Measurements from ENCODE around the gene DNAH17.
A peak's percentile ranks its signal among the peaks of the same experiment; 100 is the strongest.

The DNAH17 gene

GRCh38 chr17:78428836-78429617, 148.2 kb downstream of the DNAH17 start:
- no peak for DNase-seq (ENCODE audit: low spot score)

GRCh38 chr17:78428025-78428575, 149.1 kb downstream of the DNAH17 start:
- DNase-seq (ENCODE audit: low spot score), result no peak

- DNase-seq (ENCODE audit: low spot score), result no peak
Measured at GRCh38 chr17:78427140-78427539, 150.1 kb downstream of the DNAH17 start.

- DNase-seq (ENCODE audit: low spot score), result no peak
Measured at GRCh38 chr17:78426293-78426879, 150.8 kb downstream of the DNAH17 start.

GRCh38 chr17:78425429-78425828, 151.8 kb downstream of the DNAH17 start:
- no peak for DNase-seq (ENCODE audit: low spot score)

GRCh38 chr17:78423961-78424675, 153.1 kb downstream of the DNAH17 start:
- no peak for DNase-seq (ENCODE audit: low spot score)

- DNase-seq (ENCODE audit: low spot score), result no peak
Measured at GRCh38 chr17:78422872-78423588, 154.2 kb downstream of the DNAH17 start.

GRCh38 chr17:78422267-78422605, 155.0 kb downstream of the DNAH17 start:
- DNase-seq (ENCODE audit: low spot score), result no peak

- DNase-seq (ENCODE audit: low spot score), result peak; percentile 76
Measured at GRCh38 chr17:78421534-78422266, 155.5 kb downstream of the DNAH17 start.

GRCh38 chr17:78421084-78421533, 156.1 kb downstream of the DNAH17 start:
- DNase-seq (ENCODE audit: low spot score), result no peak

GRCh38 chr17:78419970-78420815, 157.0 kb downstream of the DNAH17 start:
- no peak for DNase-seq (ENCODE audit: low spot score)

- no peak for DNase-seq (ENCODE audit: low spot score)
Measured at GRCh38 chr17:78418326-78419026, 158.7 kb downstream of the DNAH17 start.

- no peak for DNase-seq (ENCODE audit: low spot score)
Measured at GRCh38 chr17:78417531-78417909, 159.7 kb downstream of the DNAH17 start.

- no peak for DNase-seq (ENCODE audit: low spot score)
Measured at GRCh38 chr17:78416791-78417530, 160.2 kb downstream of the DNAH17 start.

GRCh38 chr17:78415821-78416711, 161.1 kb downstream of the DNAH17 start:
- DNase-seq (ENCODE audit: low spot score), result no peak

- DNase-seq (ENCODE audit: low spot score), result peak; percentile 62
Measured at GRCh38 chr17:78414178-78415162, 162.7 kb downstream of the DNAH17 start.

- peak; percentile 50 for DNase-seq (ENCODE audit: low spot score)
Measured at GRCh38 chr17:78412403-78412802, 164.8 kb downstream of the DNAH17 start.
